Measurements from ENCODE around the gene C6orf52.

- TF ChIP-seq CTCF (IDR thresholded peaks at IDR 0.05) (no peak), POLR2A (IDR thresholded peaks at IDR 0.05) (no peak)
Observed at GRCh38 chr6:10720265-10720959, 26.0 kb upstream of the C6orf52 start.

All from lower leg skin (tissue), 3 donors.